ENCODE data around the gene CCDC154.

- TF ChIP-seq CTCF (IDR thresholded peaks at IDR 0.05): no peak
- no peak for TF ChIP-seq POLR2A (IDR thresholded peaks at IDR 0.05)
These were observed 3.6 kb upstream of the CCDC154 start for GRCh38 chr16:1447965-1448364.
